ENCODE data around the gene MMP14. TPM values are rescaled to one million over a fixed set of nuclear protein-coding genes. Genes with fewer than 3 reads are reported as not detected.

Gene MMP14
- total and polyA plus RNA-seq, 9 of the 15 experiments (the other 6 are each of a cell fraction or from before 2014, with no cell fraction given) = 0.36 to 5.8 (median 1.3) TPM; not detected in 2

DNA sequence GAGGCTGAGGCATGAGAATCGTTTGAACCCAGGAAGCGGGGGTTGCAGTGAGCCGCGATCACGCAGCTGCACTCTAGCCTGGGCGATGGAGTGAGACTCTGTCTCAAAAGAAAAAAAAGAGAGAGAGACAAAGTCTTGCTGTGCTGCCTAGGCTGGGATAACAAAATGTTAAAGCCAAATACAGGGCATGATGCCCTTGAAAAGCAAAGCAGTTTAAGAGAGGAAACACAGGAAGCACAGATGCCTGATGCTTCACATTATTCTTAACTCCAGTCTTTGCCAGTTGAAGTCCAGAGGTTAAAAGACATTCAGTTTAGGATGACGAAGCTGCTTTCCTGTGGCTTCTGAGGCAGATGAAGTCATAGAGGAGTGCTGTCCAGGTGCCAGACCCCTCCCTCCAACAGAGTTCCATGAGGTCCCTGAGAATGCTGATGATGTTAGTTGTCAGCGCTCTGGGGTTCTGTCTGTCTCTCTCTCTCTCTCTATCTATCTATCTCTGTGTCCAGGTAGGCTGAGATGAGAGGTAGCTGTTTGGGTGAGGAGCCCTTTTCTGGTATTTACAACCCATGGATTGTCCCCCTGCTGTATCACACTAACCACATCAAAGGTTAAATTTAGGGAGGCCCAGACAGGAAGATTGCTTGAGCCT, 11.6 kb upstream of the MMP14 start (continued):
- no peak for TF ChIP-seq RBM14 (IDR thresholded peaks at IDR 0.05; ENCODE audit: borderline replicate concordance, insufficient read depth, low read depth, low read length)
- TF ChIP-seq TBP (optimal IDR thresholded peaks at IDR 0.05; ENCODE audit: low read depth, low read length) = peak; percentile 50
- TF ChIP-seq, protein P1, sequence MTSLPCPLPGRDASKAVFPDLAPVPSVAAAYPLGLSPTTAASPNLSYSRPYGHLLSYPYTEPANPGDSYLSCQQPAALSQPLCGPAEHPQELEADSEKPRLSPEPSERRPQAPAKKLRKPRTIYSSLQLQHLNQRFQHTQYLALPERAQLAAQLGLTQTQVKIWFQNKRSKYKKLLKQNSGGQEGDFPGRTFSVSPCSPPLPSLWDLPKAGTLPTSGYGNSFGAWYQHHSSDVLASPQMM (CRISPR knock-in tag; IDR thresholded peaks at IDR 0.05) = no peak
- TF ChIP-seq ZNF384 (IDR thresholded peaks at IDR 0.05; ENCODE audit: low read depth, low read length) = no peak
- TF ChIP-seq ZNF699 (CRISPR knock-in tag; IDR thresholded peaks at IDR 0.05; ENCODE audit: insufficient replicate concordance) = no peak
- TF ChIP-seq MITF (IDR thresholded peaks at IDR 0.05) = no peak
- TF ChIP-seq TGIF2 (CRISPR knock-in tag; IDR thresholded peaks at IDR 0.05) = no peak
- TF ChIP-seq ZNF586 (CRISPR knock-in tag; conservative IDR thresholded peaks at IDR 0.05) = no peak
- TF ChIP-seq, protein P2, sequence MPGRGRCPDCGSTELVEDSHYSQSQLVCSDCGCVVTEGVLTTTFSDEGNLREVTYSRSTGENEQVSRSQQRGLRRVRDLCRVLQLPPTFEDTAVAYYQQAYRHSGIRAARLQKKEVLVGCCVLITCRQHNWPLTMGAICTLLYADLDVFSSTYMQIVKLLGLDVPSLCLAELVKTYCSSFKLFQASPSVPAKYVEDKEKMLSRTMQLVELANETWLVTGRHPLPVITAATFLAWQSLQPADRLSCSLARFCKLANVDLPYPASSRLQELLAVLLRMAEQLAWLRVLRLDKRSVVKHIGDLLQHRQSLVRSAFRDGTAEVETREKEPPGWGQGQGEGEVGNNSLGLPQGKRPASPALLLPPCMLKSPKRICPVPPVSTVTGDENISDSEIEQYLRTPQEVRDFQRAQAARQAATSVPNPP (IDR thresholded peaks at IDR 0.05; ENCODE audit: borderline replicate concordance, insufficient read depth, insufficient read length) = no peak
- no peak for TF ChIP-seq ZNF134 (CRISPR knock-in tag; conservative IDR thresholded peaks at IDR 0.05)
- no peak for TF ChIP-seq ETV5 (CRISPR knock-in tag; IDR thresholded peaks at IDR 0.05; ENCODE audit: low read depth)
- no peak for TF ChIP-seq MXD1 (CRISPR knock-in tag; IDR thresholded peaks at IDR 0.05; ENCODE audit: borderline replicate concordance, poor library complexity, severe bottlenecking)
- TF ChIP-seq, protein P3, sequence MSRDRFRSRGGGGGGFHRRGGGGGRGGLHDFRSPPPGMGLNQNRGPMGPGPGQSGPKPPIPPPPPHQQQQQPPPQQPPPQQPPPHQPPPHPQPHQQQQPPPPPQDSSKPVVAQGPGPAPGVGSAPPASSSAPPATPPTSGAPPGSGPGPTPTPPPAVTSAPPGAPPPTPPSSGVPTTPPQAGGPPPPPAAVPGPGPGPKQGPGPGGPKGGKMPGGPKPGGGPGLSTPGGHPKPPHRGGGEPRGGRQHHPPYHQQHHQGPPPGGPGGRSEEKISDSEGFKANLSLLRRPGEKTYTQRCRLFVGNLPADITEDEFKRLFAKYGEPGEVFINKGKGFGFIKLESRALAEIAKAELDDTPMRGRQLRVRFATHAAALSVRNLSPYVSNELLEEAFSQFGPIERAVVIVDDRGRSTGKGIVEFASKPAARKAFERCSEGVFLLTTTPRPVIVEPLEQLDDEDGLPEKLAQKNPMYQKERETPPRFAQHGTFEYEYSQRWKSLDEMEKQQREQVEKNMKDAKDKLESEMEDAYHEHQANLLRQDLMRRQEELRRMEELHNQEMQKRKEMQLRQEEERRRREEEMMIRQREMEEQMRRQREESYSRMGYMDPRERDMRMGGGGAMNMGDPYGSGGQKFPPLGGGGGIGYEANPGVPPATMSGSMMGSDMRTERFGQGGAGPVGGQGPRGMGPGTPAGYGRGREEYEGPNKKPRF (IDR thresholded peaks at IDR 0.05; ENCODE audit: low read depth, low read length) = no peak
- TF ChIP-seq SREBF2 (CRISPR knock-in tag; IDR thresholded peaks at IDR 0.05) = no peak
- TF ChIP-seq, protein P4, sequence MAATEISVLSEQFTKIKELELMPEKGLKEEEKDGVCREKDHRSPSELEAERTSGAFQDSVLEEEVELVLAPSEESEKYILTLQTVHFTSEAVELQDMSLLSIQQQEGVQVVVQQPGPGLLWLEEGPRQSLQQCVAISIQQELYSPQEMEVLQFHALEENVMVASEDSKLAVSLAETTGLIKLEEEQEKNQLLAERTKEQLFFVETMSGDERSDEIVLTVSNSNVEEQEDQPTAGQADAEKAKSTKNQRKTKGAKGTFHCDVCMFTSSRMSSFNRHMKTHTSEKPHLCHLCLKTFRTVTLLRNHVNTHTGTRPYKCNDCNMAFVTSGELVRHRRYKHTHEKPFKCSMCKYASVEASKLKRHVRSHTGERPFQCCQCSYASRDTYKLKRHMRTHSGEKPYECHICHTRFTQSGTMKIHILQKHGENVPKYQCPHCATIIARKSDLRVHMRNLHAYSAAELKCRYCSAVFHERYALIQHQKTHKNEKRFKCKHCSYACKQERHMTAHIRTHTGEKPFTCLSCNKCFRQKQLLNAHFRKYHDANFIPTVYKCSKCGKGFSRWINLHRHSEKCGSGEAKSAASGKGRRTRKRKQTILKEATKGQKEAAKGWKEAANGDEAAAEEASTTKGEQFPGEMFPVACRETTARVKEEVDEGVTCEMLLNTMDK (IDR thresholded peaks at IDR 0.05; ENCODE audit: borderline replicate concordance, insufficient read depth, low read depth, low read length, poor library complexity, severe bottlenecking) = no peak
- TF ChIP-seq CREBBP (IDR thresholded peaks at IDR 0.05; ENCODE audit: low read depth, low read length) = no peak
- 0 out of 2 replicates have a peak, but pooled peaks have one; percentile 17 for TF ChIP-seq CXXC5 (CRISPR knock-in tag; IDR thresholded peaks at IDR 0.05)
- TF ChIP-seq PTRF (tag; IDR thresholded peaks at IDR 0.05) = no peak
- peak in 1 of 2 experiments; percentile 64; a peak in 2 of 4 replicates for TF ChIP-seq RCOR1 (IDR thresholded peaks at IDR 0.05; ENCODE audit: borderline replicate concordance in 1 of 2, low read depth in 2 of 2, low read length in 2 of 2)

Data from K562 (cell line).